ENCODE data around the gene MYO18B.

The MYO18B gene, protein sequence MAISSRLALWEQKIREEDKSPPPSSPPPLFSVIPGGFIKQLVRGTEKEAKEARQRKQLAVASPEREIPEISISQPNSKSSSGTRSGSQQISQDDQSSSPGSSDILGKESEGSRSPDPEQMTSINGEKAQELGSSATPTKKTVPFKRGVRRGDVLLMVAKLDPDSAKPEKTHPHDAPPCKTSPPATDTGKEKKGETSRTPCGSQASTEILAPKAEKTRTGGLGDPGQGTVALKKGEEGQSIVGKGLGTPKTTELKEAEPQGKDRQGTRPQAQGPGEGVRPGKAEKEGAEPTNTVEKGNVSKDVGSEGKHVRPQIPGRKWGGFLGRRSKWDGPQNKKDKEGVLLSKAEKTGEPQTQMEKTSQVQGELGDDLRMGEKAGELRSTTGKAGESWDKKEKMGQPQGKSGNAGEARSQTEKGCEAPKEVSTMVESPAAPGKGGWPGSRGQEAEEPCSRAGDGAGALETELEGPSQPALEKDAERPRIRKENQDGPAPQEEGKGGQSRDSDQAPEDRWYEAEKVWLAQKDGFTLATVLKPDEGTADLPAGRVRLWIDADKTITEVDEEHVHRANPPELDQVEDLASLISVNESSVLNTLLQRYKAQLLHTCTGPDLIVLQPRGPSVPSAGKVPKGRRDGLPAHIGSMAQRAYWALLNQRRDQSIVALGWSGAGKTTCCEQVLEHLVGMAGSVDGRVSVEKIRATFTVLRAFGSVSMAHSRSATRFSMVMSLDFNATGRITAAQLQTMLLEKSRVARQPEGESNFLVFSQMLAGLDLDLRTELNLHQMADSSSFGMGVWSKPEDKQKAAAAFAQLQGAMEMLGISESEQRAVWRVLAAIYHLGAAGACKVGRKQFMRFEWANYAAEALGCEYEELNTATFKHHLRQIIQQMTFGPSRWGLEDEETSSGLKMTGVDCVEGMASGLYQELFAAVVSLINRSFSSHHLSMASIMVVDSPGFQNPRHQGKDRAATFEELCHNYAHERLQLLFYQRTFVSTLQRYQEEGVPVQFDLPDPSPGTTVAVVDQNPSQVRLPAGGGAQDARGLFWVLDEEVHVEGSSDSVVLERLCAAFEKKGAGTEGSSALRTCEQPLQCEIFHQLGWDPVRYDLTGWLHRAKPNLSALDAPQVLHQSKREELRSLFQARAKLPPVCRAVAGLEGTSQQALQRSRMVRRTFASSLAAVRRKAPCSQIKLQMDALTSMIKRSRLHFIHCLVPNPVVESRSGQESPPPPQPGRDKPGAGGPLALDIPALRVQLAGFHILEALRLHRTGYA (N-terminal part only)

DNA sequence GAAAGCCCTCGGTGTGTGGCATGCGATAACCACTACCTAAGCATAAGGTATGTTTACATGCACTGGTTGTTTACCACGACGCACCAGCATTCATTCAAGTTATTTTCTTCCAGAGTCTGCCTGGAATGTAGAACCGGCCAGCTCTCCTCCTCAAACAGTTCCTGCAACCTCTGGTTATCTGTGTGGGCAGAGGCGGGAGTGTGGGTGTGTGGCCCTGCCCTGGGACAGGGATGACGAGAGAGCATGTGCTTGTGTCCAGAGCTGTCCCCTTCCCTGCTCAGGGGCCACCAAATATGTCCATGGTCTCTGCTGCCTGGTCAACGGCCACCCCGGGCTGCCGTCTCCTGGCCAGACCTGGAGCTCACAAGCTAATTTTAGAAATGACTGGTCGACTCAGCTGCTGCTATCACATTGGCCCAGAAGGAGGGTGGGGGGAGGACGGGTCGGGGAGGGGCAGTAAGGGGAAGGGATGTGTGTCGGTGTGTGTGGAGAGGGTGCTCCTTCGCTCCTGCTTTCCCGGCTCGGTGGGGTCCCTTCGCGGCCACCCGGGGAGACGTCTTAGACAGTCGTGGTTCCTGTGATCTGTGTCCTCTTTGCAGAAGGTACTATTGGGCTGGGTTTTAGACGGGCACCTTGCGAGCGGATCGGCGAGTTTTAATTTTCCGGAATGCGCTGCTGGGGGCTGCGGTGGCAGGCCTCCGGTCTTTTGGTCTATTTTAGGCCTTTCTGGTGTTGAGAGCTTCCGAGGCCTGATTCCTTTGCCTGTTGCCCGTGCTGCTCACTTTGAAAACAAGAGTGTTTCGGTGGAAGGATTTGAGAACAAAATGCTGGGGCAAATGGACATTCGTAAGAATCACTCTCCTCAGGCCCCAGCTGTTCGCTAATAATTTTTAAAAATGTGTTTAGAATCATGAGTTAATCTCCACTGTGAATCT is at the start of gene MYO18B:
TSS of gene MYO18B (plus strand) at position 497 of the 935 bp plus-strand sequence. CDS start 18,905 bp downstream, outside the sequence.
- Histone ChIP-seq H3K9ac (ENCODE audit: low read length) (peak within 1 kb of the TSS; percentile 17; the same call in 1 of the 2 replicates), H3K9me3 (replicated peaks; ENCODE audit: insufficient read depth, low read length) (no peaks in the 10 kb centered on the region)

DNA sequence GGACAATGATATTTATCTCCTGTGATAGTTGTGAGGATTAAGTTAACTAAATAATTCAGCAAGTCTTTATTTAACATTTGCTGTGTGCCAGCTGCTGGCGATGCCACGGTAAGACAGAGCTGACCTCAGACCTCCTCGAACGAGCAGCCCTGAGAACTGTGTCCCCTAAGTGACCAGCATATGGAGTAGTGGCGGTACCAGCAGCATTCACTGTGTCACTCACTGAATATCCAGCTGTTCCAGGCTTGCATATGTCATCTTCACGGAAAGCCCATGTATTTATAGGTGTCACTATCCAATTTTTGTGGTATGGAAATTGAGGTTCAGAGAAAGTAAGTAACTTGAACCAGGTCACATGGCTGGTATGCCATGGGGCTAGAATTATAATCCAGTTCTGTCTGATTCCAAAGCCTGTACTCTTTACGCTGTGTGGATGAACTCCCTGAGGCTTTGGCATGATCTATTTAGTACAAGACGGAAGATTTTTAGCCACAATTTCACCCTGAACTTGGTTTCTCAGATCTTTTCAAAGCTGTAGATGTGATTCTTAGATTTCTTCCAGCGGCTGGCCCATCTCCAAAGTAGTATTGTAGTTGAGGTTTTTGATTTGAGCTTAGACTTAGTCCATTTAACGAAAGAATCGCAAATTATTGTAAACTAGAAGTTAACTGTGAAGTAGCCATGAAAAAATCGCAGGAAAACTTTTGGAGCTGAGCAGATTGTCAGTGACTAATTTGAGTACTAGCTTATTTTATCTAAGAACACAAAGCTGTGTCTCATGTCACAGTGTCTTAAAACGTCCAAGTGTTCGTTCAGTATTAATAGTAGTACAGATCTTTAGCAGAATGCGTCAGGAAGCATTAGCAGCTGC is 49.4 kb upstream of the MYO18B start:
- H3K27ac ChIP-seq (ENCODE audit: low read length), result no peak overlapping the region
- H3K4me1 ChIP-seq (ENCODE audit: low read length), result no peaks in the 10 kb centered on the region
- H3K9me3 ChIP-seq (replicated peaks; ENCODE audit: insufficient read depth, low read length), result no peaks in the 10 kb centered on the region
- H3K36me3 ChIP-seq (replicated peaks; ENCODE audit: insufficient read depth, low read length), result no peaks in the 10 kb centered on the region
- H3K4me3 ChIP-seq (ENCODE audit: low read length), result no peak overlapping the region
- H3K9me2 ChIP-seq (replicated peaks; ENCODE audit: insufficient read depth, low read length), result no peaks in the 10 kb centered on the region
- H3K4me2 ChIP-seq (ENCODE audit: low read depth, low read length), result no peak overlapping the region
- no peaks in the 10 kb centered on the region for H3K79me2 ChIP-seq (ENCODE audit: low read length)
- no peaks in the 10 kb centered on the region for H3K27me3 ChIP-seq (replicated peaks; ENCODE audit: insufficient read depth, low read length)
- no peaks in the 10 kb centered on the region for H3F3A ChIP-seq (ENCODE audit: insufficient read depth, low read length)
- no peak overlapping the region for H3K9ac ChIP-seq (ENCODE audit: low read length)
- TF ChIP-seq, protein P1, sequence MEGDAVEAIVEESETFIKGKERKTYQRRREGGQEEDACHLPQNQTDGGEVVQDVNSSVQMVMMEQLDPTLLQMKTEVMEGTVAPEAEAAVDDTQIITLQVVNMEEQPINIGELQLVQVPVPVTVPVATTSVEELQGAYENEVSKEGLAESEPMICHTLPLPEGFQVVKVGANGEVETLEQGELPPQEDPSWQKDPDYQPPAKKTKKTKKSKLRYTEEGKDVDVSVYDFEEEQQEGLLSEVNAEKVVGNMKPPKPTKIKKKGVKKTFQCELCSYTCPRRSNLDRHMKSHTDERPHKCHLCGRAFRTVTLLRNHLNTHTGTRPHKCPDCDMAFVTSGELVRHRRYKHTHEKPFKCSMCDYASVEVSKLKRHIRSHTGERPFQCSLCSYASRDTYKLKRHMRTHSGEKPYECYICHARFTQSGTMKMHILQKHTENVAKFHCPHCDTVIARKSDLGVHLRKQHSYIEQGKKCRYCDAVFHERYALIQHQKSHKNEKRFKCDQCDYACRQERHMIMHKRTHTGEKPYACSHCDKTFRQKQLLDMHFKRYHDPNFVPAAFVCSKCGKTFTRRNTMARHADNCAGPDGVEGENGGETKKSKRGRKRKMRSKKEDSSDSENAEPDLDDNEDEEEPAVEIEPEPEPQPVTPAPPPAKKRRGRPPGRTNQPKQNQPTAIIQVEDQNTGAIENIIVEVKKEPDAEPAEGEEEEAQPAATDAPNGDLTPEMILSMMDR (IDR thresholded peaks at IDR 0.05; ENCODE audit: low read length), result no peak
- TF ChIP-seq EZH2phosphoT487 (IDR thresholded peaks at IDR 0.05; ENCODE audit: low read length), result no peak
- no peak for TF ChIP-seq EZH2 (optimal IDR thresholded peaks at IDR 0.05; ENCODE audit: low read depth, low read length)
- no peak for DNase-seq
- no peak overlapping the region for H2AFZ ChIP-seq (ENCODE audit: low read length)
- no peaks in the 10 kb centered on the region for H4K20me1 ChIP-seq (ENCODE audit: insufficient read depth, low read length)

More for the DNA sequence above, at the start of gene MYO18B:
- H3K36me3 ChIP-seq (replicated peaks; ENCODE audit: insufficient read depth, low read length), result no peaks in the 10 kb centered on the region
- no peaks in the 10 kb centered on the region for H3K4me1 ChIP-seq (ENCODE audit: low read length)
- H3K4me2 ChIP-seq (ENCODE audit: low read depth, low read length), result peak within 1 kb of the TSS; percentile 75
- H3K27me3 ChIP-seq (replicated peaks; ENCODE audit: insufficient read depth, low read length), result no peaks in the 10 kb centered on the region; the same call in 1 of the 2 replicates
- H3K4me3 ChIP-seq (ENCODE audit: low read length), result peak within 1 kb of the TSS; percentile 39; the same call in 1 of the 2 replicates
- no peaks in the 10 kb centered on the region for H3K9me2 ChIP-seq (replicated peaks; ENCODE audit: insufficient read depth, low read length)
- no peak for DNase-seq
- H3K79me2 ChIP-seq (ENCODE audit: low read length), result no peaks in the 10 kb centered on the region
- peak within 1 kb of the TSS; percentile 62 for H2AFZ ChIP-seq (ENCODE audit: low read length)
- H3K27ac ChIP-seq (ENCODE audit: low read length), result no peak within 1 kb of the TSS
- H4K20me1 ChIP-seq (ENCODE audit: insufficient read depth, low read length), result no peaks in the 10 kb centered on the region
- TF ChIP-seq EZH2 (optimal IDR thresholded peaks at IDR 0.05; ENCODE audit: low read depth, low read length) (no peak), EZH2phosphoT487 (IDR thresholded peaks at IDR 0.05; ENCODE audit: low read length) (no peak)
- TF ChIP-seq, protein P1 (IDR thresholded peaks at IDR 0.05; ENCODE audit: low read length), result no peak
- H3F3A ChIP-seq (ENCODE audit: insufficient read depth, low read length), result no peaks in the 10 kb centered on the region
